DOHH2 (cell line): ENCODE data around the gene MRPL18.

Experiments used
- H3F3A ChIP-seq: fragments of 200-600 bp; sonication (generic), shearing (Covaris generic); 2 replicates; pipeline ENCODE4 v1.6.0; 2016; ENCODE audit warnings: antibody characterized with exemption, mild to moderate bottlenecking; ENCODE audit not compliant: control insufficient read depth, insufficient read depth
- H3K27ac ChIP-seq: fragments of 200-600 bp; sonication (generic); 2 replicates; pipeline ENCODE4 v1.5.1; 2014; ENCODE audit warnings: low read depth, mild to moderate bottlenecking, low read length, moderate library complexity
- H3K27me3 ChIP-seq: fragments of 200-600 bp; sonication (generic); 2 replicates; pipeline ENCODE4 v1.6.1; 2014; ENCODE audit warnings: mild to moderate bottlenecking, low read length, mixed read lengths; ENCODE audit not compliant: control insufficient read depth
- H3K36me3 ChIP-seq: fragments of 200-600 bp; sonication (generic); 2 replicates; pipeline ENCODE4 v1.6.1; 2014; ENCODE audit warnings: mild to moderate bottlenecking, low read length, moderate library complexity, mixed read lengths; ENCODE audit not compliant: control insufficient read depth
- H3K4me1 ChIP-seq: fragments of 200-600 bp; sonication (generic); 2 replicates; pipeline ENCODE4 v1.6.1; 2014; ENCODE audit warnings: mild to moderate bottlenecking, low read length, mixed read lengths; ENCODE audit not compliant: control insufficient read depth
- H3K4me2 ChIP-seq: fragments of 200-600 bp; sonication (generic); 2 replicates; pipeline ENCODE4 v1.6.0; 2014; ENCODE audit warnings: mild to moderate bottlenecking, low read length, moderate library complexity
- H3K4me3 ChIP-seq: fragments of 200-600 bp; sonication (generic); 2 replicates; pipeline ENCODE4 v1.5.1; 2014; ENCODE audit warnings: mild to moderate bottlenecking, low read length, mixed read lengths
- H3K79me2 ChIP-seq: fragments of 200-600 bp; sonication (generic); 2 replicates; pipeline ENCODE4 v1.6.1; 2014; ENCODE audit warnings: mild to moderate bottlenecking, low read length, mixed read lengths; ENCODE audit not compliant: control insufficient read depth
- H3K9me2 ChIP-seq: fragments of 200-600 bp; sonication (generic); replicated peaks from 2 replicates; pipeline ENCODE4 v1.6.1; 2014; ENCODE audit warnings: mild to moderate bottlenecking, low read length, mixed read lengths; ENCODE audit not compliant: control insufficient read depth
- H3K9me3 ChIP-seq: fragments of 200-600 bp; sonication (generic); 2 replicates; pipeline ENCODE4 v1.6.1; 2014; ENCODE audit warnings: antibody characterized with exemption, low read length, mixed read lengths; ENCODE audit not compliant: control insufficient read depth, insufficient read depth
- H4K20me1 ChIP-seq: fragments of 200-600 bp; sonication (generic); 2 replicates; pipeline ENCODE4 v1.6.0; 2014; ENCODE audit warnings: low read depth, mild to moderate bottlenecking, antibody characterized with exemption, low read length, moderate library complexity; ENCODE audit not compliant: control insufficient read depth, insufficient read depth
- CTCF ChIP-seq: fragments of 200-600 bp; sonication (generic); IDR thresholded peaks from one replicate; pipeline ENCODE4 v1.5.1; 2014; ENCODE audit warnings: antibody characterized with exemption, mild to moderate bottlenecking, low read depth, low read length; ENCODE audit not compliant: poor library complexity, severe bottlenecking
- EZH2phosphoT487 ChIP-seq: fragments of 200-600 bp; sonication (generic); IDR thresholded peaks from 2 replicates; pipeline ENCODE4 v1.6.1; 2017; ENCODE audit warnings: borderline replicate concordance, mild to moderate bottlenecking, antibody characterized with exemption, low read length, moderate library complexity, mixed read lengths

Gene MRPL18

GRCh38 chr6:159761873-159762680 is 28.2 kb upstream of the MRPL18 start, which contains the start of gene ACAT2:
Gene ACAT2 (plus strand): TSS chr6:159762045. CDS start chr6:159762088, 43 bp downstream.
- Histone ChIP-seq H3K9me2 (no peaks in the 10 kb centered on the region), H3K79me2 (peaks cover 43% of the 10 kb centered on the region), H3K27ac (peak within 1 kb of the TSS; percentile 94), H3K4me1 (peaks cover 37% of the 10 kb centered on the region), H3K4me2 (peak within 1 kb of the TSS; percentile 90), H4K20me1 (no peaks in the 10 kb centered on the region), H3F3A (peaks cover 31% of the 10 kb centered on the region), H3K36me3 (peaks cover 79% of the 10 kb centered on the region), H3K9me3 (no peaks in the 10 kb centered on the region), H3K4me3 (peak within 1 kb of the TSS; percentile 98), H3K27me3 (no peaks in the 10 kb centered on the region)
- TF ChIP-seq EZH2phosphoT487 (no peak), CTCF (no peak)

- Histone ChIP-seq H3K9me3 (no peaks in the 10 kb centered on the region), H3K27me3 (no peaks in the 10 kb centered on the region), H3K79me2 (peaks cover 43% of the 10 kb centered on the region), H3K4me3 (peak overlapping the region; percentile 98), H4K20me1 (no peaks in the 10 kb centered on the region), H3K27ac (peak overlapping the region; percentile 94), H3F3A (peaks cover 26% of the 10 kb centered on the region), H3K4me1 (peaks cover 37% of the 10 kb centered on the region), H3K36me3 (peaks cover 79% of the 10 kb centered on the region), H3K9me2 (no peaks in the 10 kb centered on the region), H3K4me2 (peak overlapping the region; percentile 90)
- no peak for TF ChIP-seq EZH2phosphoT487
- no peak for TF ChIP-seq CTCF
Measured at GRCh38 chr6:159762681-159763293, 27.5 kb upstream of the MRPL18 start.

GRCh38 chr6:159766906-159767305 is 23.4 kb upstream of the MRPL18 start:
- Histone ChIP-seq H3K4me1 (peaks cover 18% of the 10 kb centered on the region), H3K27ac (no peak overlapping the region), H3K79me2 (peaks cover 36% of the 10 kb centered on the region), H3K4me2 (no peak overlapping the region), H3K9me3 (no peaks in the 10 kb centered on the region), H4K20me1 (no peaks in the 10 kb centered on the region), H3K4me3 (no peak overlapping the region), H3K27me3 (no peaks in the 10 kb centered on the region), H3K9me2 (no peaks in the 10 kb centered on the region), H3K36me3 (peaks cover 91% of the 10 kb centered on the region), H3F3A (no peaks in the 10 kb centered on the region)
- TF ChIP-seq CTCF (no peak), EZH2phosphoT487 (no peak)
